Ishikawa (cell line): ENCODE measurements around the gene CDH13.

Experiments used
- CEBPB ChIP-seq: IDR thresholded peaks from 2 replicates; pipeline ENCODE4 v1.6.1; 2012
- CREB1 ChIP-seq: IDR thresholded peaks from 2 replicates; pipeline ENCODE4 v1.6.1; 2012; ENCODE audit warnings: low read depth
- EP300 ChIP-seq: IDR thresholded peaks from 2 replicates; pipeline ENCODE4 v1.6.1; 2012; ENCODE audit warnings: borderline replicate concordance
- NFIC ChIP-seq: IDR thresholded peaks from 2 replicates; pipeline ENCODE4 v1.6.1; 2012
- RAD21 ChIP-seq: IDR thresholded peaks from 2 replicates; pipeline ENCODE4 v1.6.1; 2012; ENCODE audit warnings: low read depth
- TAF1 ChIP-seq: IDR thresholded peaks from 2 replicates; pipeline ENCODE4 v1.6.1; 2012; ENCODE audit warnings: low read depth, mild to moderate bottlenecking
- TEAD4 ChIP-seq: IDR thresholded peaks from 2 replicates; pipeline ENCODE4 v1.6.1; 2012
- YY1 ChIP-seq: IDR thresholded peaks from 2 replicates; pipeline ENCODE4 v1.6.1; 2012; ENCODE audit warnings: low read depth
- TF ChIP-seq, protein P1 (sequence below): IDR thresholded peaks from 2 replicates; pipeline ENCODE4 v1.6.1; 2012; ENCODE audit warnings: low read depth, mild to moderate bottlenecking
- TF ChIP-seq, protein P2 (sequence below): IDR thresholded peaks from 2 replicates; pipeline ENCODE4 v1.6.1; 2012
- TF ChIP-seq, protein P3 (sequence below): IDR thresholded peaks from 2 replicates; pipeline ENCODE4 v1.6.1; 2012

DNA sequence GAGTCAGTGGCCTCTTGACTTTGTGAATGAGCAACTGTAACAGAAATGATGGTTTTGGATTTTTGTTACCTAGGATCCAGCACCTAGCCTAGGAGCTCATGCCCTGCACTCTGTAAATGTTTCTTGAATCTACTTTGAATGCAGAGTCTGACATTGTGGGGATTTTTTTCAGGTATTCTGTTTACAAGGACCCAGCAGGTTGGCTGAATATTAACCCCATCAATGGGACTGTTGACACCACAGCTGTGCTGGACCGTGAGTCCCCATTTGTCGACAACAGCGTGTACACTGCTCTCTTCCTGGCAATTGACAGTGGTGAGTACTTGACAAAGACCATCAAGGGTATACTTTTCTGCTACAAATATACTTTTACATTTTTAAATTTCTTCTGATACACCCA lies 1121.2 kb downstream of the CDH13 start:
- TF ChIP-seq TEAD4 (no peak), EP300 (no peak), CEBPB (no peak), CREB1 (no peak), RAD21 (no peak), TAF1 (no peak), YY1 (no peak), NFIC (no peak)
- TF ChIP-seq, protein P1, sequence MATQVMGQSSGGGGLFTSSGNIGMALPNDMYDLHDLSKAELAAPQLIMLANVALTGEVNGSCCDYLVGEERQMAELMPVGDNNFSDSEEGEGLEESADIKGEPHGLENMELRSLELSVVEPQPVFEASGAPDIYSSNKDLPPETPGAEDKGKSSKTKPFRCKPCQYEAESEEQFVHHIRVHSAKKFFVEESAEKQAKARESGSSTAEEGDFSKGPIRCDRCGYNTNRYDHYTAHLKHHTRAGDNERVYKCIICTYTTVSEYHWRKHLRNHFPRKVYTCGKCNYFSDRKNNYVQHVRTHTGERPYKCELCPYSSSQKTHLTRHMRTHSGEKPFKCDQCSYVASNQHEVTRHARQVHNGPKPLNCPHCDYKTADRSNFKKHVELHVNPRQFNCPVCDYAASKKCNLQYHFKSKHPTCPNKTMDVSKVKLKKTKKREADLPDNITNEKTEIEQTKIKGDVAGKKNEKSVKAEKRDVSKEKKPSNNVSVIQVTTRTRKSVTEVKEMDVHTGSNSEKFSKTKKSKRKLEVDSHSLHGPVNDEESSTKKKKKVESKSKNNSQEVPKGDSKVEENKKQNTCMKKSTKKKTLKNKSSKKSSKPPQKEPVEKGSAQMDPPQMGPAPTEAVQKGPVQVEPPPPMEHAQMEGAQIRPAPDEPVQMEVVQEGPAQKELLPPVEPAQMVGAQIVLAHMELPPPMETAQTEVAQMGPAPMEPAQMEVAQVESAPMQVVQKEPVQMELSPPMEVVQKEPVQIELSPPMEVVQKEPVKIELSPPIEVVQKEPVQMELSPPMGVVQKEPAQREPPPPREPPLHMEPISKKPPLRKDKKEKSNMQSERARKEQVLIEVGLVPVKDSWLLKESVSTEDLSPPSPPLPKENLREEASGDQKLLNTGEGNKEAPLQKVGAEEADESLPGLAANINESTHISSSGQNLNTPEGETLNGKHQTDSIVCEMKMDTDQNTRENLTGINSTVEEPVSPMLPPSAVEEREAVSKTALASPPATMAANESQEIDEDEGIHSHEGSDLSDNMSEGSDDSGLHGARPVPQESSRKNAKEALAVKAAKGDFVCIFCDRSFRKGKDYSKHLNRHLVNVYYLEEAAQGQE = no peak
- TF ChIP-seq, protein P2, sequence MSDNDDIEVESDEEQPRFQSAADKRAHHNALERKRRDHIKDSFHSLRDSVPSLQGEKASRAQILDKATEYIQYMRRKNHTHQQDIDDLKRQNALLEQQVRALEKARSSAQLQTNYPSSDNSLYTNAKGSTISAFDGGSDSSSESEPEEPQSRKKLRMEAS = no peak
- TF ChIP-seq, protein P3, sequence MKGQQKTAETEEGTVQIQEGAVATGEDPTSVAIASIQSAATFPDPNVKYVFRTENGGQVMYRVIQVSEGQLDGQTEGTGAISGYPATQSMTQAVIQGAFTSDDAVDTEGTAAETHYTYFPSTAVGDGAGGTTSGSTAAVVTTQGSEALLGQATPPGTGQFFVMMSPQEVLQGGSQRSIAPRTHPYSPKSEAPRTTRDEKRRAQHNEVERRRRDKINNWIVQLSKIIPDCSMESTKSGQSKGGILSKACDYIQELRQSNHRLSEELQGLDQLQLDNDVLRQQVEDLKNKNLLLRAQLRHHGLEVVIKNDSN = no peak
